GM18526 (cell line): ENCODE results near the gene SLC35G3.

ENCODE experiments used
- POLR2A ChIP-seq: IDR thresholded peaks from 3 replicates; pipeline ENCODE4 v1.6.1; 2011; ENCODE audit not compliant: insufficient read length; ENCODE audit errors: extremely low read depth

SLC35G3 gene

DNA sequence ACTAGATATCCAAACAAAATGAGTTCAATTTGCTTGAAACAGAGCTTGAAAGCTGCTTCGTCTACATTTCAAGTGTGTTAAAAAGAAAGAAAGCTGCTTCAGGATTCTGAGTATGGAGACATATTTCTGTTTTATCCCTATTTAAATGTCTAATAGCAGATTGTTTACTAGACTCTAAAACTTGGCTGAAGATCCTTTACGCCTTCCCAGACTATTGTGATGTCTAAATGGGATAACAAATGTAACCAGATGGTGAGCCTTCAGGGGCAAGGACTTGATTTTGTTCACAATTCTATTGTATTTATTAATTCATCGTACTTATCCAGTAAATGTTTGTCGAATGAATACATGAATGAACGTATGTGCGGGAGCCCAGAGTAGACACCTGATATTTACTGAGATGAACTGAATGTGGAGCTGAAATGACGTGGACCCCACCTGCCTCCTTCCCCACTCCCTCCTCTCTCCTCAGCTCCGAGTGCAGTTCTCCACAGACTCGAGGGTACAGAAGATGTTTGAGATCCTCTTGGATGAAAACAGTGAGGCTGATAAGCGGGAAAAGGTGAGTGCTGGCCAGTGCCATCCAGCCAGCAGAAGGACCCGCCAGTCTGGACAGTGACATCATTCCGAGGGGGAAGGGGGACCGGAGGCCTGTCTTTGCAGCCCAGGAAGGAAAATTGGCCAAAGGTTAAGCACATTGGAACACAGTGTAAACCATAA is 41.6 kb downstream of the SLC35G3 start:
- TF ChIP-seq POLR2A = no peak

DNA sequence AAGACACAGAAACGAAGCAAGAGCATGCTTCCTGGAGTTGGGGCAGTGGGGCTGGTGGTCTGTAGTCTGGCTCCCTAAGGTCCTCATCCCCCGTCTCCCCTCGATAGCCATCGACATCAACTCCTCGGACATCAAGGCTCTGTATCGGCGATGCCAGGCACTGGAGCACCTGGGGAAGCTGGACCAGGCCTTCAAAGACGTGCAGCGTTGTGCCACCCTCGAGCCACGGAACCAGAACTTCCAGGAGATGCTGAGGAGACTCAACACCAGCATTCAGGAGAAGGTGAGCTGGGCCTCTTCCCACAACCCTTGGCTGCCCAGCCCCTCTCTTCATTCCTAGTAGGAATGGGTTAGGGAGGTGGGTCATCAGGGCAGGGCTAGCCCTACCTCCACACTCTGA is 44.3 kb downstream of the SLC35G3 start:
- no peak for TF ChIP-seq POLR2A

DNA sequence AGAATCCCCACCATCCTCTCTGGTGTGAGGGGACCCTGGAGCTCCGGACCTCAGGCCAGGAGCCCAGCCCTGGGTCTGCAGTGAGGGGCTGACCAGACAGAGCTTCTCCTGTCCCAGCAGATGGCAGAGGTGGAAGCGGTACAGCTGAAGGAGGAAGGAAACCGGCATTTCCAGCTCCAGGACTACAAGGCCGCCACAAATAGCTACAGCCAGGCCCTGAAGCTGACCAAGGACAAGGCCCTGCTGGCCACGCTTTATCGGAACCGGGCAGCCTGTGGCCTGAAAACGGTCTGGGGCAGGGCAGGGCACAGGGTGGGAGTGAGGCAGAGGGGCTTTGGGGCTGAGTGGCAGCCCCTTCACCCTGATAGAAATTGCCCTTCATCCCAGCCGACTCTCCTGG is 46.0 kb downstream of the SLC35G3 start:
- no peak for TF ChIP-seq POLR2A

DNA sequence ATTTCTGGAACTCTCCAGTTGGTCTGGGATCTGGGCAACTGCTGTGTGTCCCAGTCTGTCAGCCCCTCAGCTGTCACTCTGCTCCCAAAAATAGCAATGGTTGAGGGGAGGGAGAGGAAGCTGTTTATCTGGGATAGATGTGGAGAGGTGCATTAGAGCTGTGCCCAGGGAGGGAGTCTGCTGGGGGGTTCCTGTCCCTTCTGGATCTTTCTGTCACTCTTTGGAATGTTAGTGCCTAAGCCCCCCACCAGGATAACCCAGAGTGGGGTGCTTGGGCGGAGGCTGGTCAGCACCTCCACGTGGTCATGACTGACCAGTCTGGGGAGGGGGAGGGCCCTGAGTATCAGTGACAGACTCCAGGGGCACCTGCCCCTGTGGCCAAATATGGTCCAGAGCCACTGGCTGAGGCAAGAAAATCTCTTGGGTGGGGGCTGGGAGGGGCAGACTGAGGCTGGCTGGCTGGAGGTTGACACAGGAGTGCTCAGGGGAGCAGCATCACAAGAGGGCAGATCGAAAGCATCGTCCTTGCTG is 46.8 kb downstream of the SLC35G3 start, which contains the start of gene UNC45B:
TSS of gene UNC45B (plus strand) at position 443 of the 531 bp plus-strand sequence. CDS start 447 bp downstream, outside the sequence.
- TF ChIP-seq POLR2A = no peak

DNA sequence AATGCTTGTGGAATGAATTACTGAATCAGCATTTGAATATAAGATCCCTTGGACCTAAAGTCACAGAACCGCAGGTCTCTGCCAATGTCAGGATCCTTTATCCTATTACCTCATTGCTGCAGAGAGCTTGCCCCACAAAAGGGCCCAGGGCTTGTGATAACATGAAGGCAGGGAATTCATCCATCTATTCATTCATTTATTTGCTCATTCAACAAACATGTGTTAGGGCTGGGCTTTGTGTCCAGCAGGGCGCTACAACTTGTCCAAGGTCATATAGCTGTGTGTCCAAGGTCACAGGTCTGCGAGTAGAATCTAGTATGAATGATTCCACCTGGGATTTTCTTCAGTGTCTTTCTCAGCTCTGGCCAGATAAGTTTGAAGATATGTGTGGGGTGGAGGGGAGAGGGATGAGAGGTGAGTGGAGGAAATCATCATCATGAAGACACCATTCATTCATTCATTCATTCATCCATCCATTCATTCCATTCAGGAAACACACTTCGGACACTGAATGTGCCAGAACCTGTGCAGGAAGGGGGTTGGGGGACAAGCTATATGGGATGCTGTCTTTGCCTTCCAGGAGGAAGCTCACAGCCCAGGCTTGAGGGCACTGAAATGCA is 47.9 kb downstream of the SLC35G3 start:
- TF ChIP-seq POLR2A = no peak

- no peak for TF ChIP-seq POLR2A
These were observed 49.4 kb downstream of the SLC35G3 start for GRCh38 chr17:35144840-35145239.
